Smooth muscle cell (in vitro differentiated cells): ENCODE measurements around the gene TECPR1. TPM values are rescaled to one million over a fixed set of nuclear protein-coding genes. Genes with fewer than 3 reads are reported as not detected.

ENCODE experiments used
- DNase-seq: peaks from one replicate; lab custom pipeline; 2025; ENCODE audit not compliant: unreplicated experiment; lab: John Stamatoyannopoulos, UW
- H2AFZ ChIP-seq: fragments of 200-600 bp; sonication (generic); 2 replicates; pipeline ENCODE4 v1.6.0; 2016; ENCODE audit warnings: antibody characterized with exemption, low read depth, mild to moderate bottlenecking
- H3F3A ChIP-seq: fragments of 200-600 bp; sonication (generic); 2 replicates; pipeline ENCODE4 v1.6.0; 2017; ENCODE audit warnings: antibody characterized with exemption, low read depth
- H3K27ac ChIP-seq: fragments of 200-600 bp; sonication (generic); 2 replicates; pipeline ENCODE4 v1.5.1; 2016; ENCODE audit warnings: low read depth, mild to moderate bottlenecking
- H3K27me3 ChIP-seq: fragments of 200-600 bp; sonication (generic); 2 replicates; pipeline ENCODE4 v1.6.1; 2016; ENCODE audit warnings: low read depth, mild to moderate bottlenecking
- H3K36me3 ChIP-seq: fragments of 200-600 bp; sonication (generic); 2 replicates; pipeline ENCODE4 v1.5.1; 2016; ENCODE audit warnings: low read depth
- H3K4me1 ChIP-seq: fragments of 200-600 bp; sonication (generic); 2 replicates; pipeline ENCODE4 v1.5.1; 2016; ENCODE audit warnings: low read depth
- H3K4me2 ChIP-seq: fragments of 200-600 bp; sonication (generic); 2 replicates; pipeline ENCODE4 v1.6.0; 2016; ENCODE audit warnings: mild to moderate bottlenecking
- H3K4me3 ChIP-seq: fragments of 200-600 bp; sonication (generic); 2 replicates; pipeline ENCODE4 v1.5.1; 2016; ENCODE audit warnings: mild to moderate bottlenecking
- H3K79me2 ChIP-seq: fragments of 200-600 bp; sonication (generic); 2 replicates; pipeline ENCODE4 v1.6.0; 2016; ENCODE audit warnings: low read depth, mild to moderate bottlenecking
- H3K9ac ChIP-seq: fragments of 200-600 bp; sonication (generic); 2 replicates; pipeline ENCODE4 v1.6.0; 2016; ENCODE audit warnings: low read depth
- H3K9me3 ChIP-seq: fragments of 200-600 bp; sonication (generic); replicated peaks from 2 replicates; pipeline ENCODE4 v1.5.1; 2016; ENCODE audit warnings: low read depth
- H4K20me1 ChIP-seq: fragments of 200-600 bp; sonication (generic); 2 replicates; pipeline ENCODE4 v1.6.0; 2016; ENCODE audit warnings: low read depth
- CTCF ChIP-seq: fragments of 200-600 bp; sonication (generic); IDR thresholded peaks from 2 replicates; pipeline ENCODE4 v1.5.1; 2017; ENCODE audit warnings: borderline replicate concordance, mild to moderate bottlenecking, antibody characterized with exemption; ENCODE audit not compliant: insufficient read depth, poor library complexity, severe bottlenecking
- WGBS: methylation state at CpG from one replicate; pipeline ENCODE4 v1.1.7; 2016; ENCODE audit warnings: low lambda C conversion rate; 5-methylcytosine and 5-hydroxymethylcytosine counted together
- polyA plus RNA-seq: library from polyadenylated mRNA; unstranded; fragments of >200 nt; fragmentation: Nextera tagmentation; extraction: Ambion mirVana; gene quantifications from 2 replicates; pipeline ENCODE4 v1.2.1, GENCODE V29; 2016
- total RNA-seq: library from RNA; depleted of rRNA; stranded (reverse); fragments of >200 nt; gene quantifications from 2 replicates; pipeline ENCODE4 v1.2.3, GENCODE V29; 2014

TECPR1 gene
- total and polyA plus RNA-seq, 2 experiments from 2014 or later = 8.9 to 33.1 TPM

GRCh38 chr7:98186452-98187137, 65.4 kb downstream of the TECPR1 start:
- Histone ChIP-seq H3K9me3 (no peaks in the 10 kb centered on the region), H3K36me3 (no peaks in the 10 kb centered on the region), H3K4me1 (no peaks in the 10 kb centered on the region), H3K27me3 (no peaks in the 10 kb centered on the region), H3K9ac (peak overlapping the region; percentile 8), H3F3A (no peaks in the 10 kb centered on the region), H3K4me2 (peak overlapping the region; percentile 61), H4K20me1 (no peaks in the 10 kb centered on the region), H3K27ac (peak overlapping the region; percentile 76), H3K4me3 (no peak overlapping the region), H2AFZ (no peak overlapping the region), H3K79me2 (no peaks in the 10 kb centered on the region)
- WGBS = 59% methylated on average over 9 of the region's 9 CpGs
- no peak for DNase-seq
- no peak for TF ChIP-seq CTCF

GRCh38 chr7:98185101-98185500, 66.9 kb downstream of the TECPR1 start:
- peak overlapping the region; percentile 41 for H3K4me2 ChIP-seq
- no peaks in the 10 kb centered on the region for H3K27me3 ChIP-seq
- H4K20me1 ChIP-seq = no peaks in the 10 kb centered on the region
- no peaks in the 10 kb centered on the region for H3F3A ChIP-seq
- no peaks in the 10 kb centered on the region for H3K36me3 ChIP-seq
- no peaks in the 10 kb centered on the region for H3K9me3 ChIP-seq
- TF ChIP-seq CTCF = no peak
- no peak overlapping the region for H3K9ac ChIP-seq
- no peak for DNase-seq
- H3K27ac ChIP-seq = peak overlapping the region; percentile 76
- H2AFZ ChIP-seq = no peak overlapping the region
- H3K4me3 ChIP-seq = no peak overlapping the region
- H3K4me1 ChIP-seq = no peaks in the 10 kb centered on the region
- 59% methylated on average over 7 of the region's 7 CpGs for WGBS
- no peaks in the 10 kb centered on the region for H3K79me2 ChIP-seq

- WGBS = 93% methylated on average over 8 of the region's 8 CpGs
Measured at GRCh38 chr7:98180751-98181150, 71.3 kb downstream of the TECPR1 start.

More at GRCh38 chr7:98180751-98181150, 71.3 kb downstream of the TECPR1 start:
- Histone ChIP-seq H3K27ac (no peak overlapping the region), H3K4me3 (no peak overlapping the region), H3K4me2 (no peak overlapping the region), H3F3A (no peaks in the 10 kb centered on the region), H3K9ac (no peak overlapping the region), H2AFZ (no peak overlapping the region), H3K36me3 (no peaks in the 10 kb centered on the region), H3K27me3 (no peaks in the 10 kb centered on the region), H3K4me1 (no peaks in the 10 kb centered on the region), H3K79me2 (no peaks in the 10 kb centered on the region), H4K20me1 (no peaks in the 10 kb centered on the region), H3K9me3 (no peaks in the 10 kb centered on the region)
- no peak for DNase-seq
- no peak for TF ChIP-seq CTCF
